GM23338 (cell line): ENCODE data around the gene CDIPT. TPM values are rescaled to one million over a fixed set of nuclear protein-coding genes. Genes with fewer than 3 reads are reported as not detected.
A peak's percentile ranks its signal among the peaks of the same experiment; 100 is the strongest.

Source experiments
- ATAC-seq: fragments of 200-7000 bp; cut with Tn5 transposase; 3 replicates; pipeline ENCODE4 v1.9.1; 2020
- DNase-seq: peaks from one replicate; pipeline ENCODE4 v3.0.0-alpha.2; 2015; ENCODE audit warnings: low spot score
- H2AFZ ChIP-seq: fragments of 200-600 bp; sonication (generic); 2 replicates; pipeline ENCODE4 v1.8.0; 2016; ENCODE audit warnings: antibody characterized with exemption, mild to moderate bottlenecking, moderate library complexity
- H3F3A ChIP-seq: fragments of 200-600 bp; sonication (generic); replicated peaks from 2 replicates; pipeline ENCODE4 v1.8.0; 2017; ENCODE audit warnings: antibody characterized with exemption, mixed run types, low read depth
- H3K27ac ChIP-seq: fragments of 200-600 bp; sonication (generic); 2 replicates; pipeline ENCODE4 v1.6.1; 2016; ENCODE audit warnings: low read depth
- H3K27me3 ChIP-seq: fragments of 200-600 bp; sonication (generic); 2 replicates; pipeline ENCODE4 v1.8.0; 2016; ENCODE audit warnings: mild to moderate bottlenecking, mixed run types, moderate library complexity; ENCODE audit not compliant: insufficient read depth
- H3K36me3 ChIP-seq: fragments of 200-600 bp; sonication (generic); 2 replicates; pipeline ENCODE4 v1.8.0; 2016; ENCODE audit warnings: mild to moderate bottlenecking; ENCODE audit not compliant: insufficient read depth
- H3K4me1 ChIP-seq: fragments of 200-600 bp; sonication (generic); 2 replicates; pipeline ENCODE4 v1.8.0; 2016; ENCODE audit warnings: mild to moderate bottlenecking, moderate library complexity; ENCODE audit not compliant: insufficient read depth
- H3K4me2 ChIP-seq: fragments of 200-600 bp; sonication (generic); 2 replicates; pipeline ENCODE4 v1.7.1; 2017; ENCODE audit warnings: mixed run types
- H3K4me3 ChIP-seq: fragments of 200-600 bp; sonication (generic); 2 replicates; pipeline ENCODE4 v1.6.1; 2016; ENCODE audit warnings: mixed run types
- H3K79me2 ChIP-seq: fragments of 200-600 bp; sonication (generic); replicated peaks from 2 replicates; pipeline ENCODE4 v1.8.0; 2017; ENCODE audit warnings: mild to moderate bottlenecking; ENCODE audit not compliant: insufficient read depth
- H3K9me2 ChIP-seq: fragments of 200-600 bp; sonication (generic); 2 replicates; pipeline ENCODE4 v1.8.0; 2017; ENCODE audit not compliant: insufficient read depth
- H4K20me1 ChIP-seq: fragments of 200-600 bp; sonication (generic); replicated peaks from 2 replicates; pipeline ENCODE4 v1.8.0; 2017; ENCODE audit warnings: mild to moderate bottlenecking; ENCODE audit not compliant: insufficient read depth
- H3K27ac Mint-ChIP-seq: 2 replicates; pipeline ENCODE4 v1.8.0; 2020; ENCODE audit warnings: inconsistent platforms, mild to moderate bottlenecking, moderate library complexity, mixed read lengths
- H3K27me3 Mint-ChIP-seq: 3 replicates; pipeline ENCODE4 v1.8.0; 2022; ENCODE audit warnings: low read depth, mild to moderate bottlenecking, moderate library complexity, mixed read lengths, inconsistent platforms; ENCODE audit not compliant: insufficient read depth, poor library complexity
- H3K36me3 Mint-ChIP-seq: 3 replicates; pipeline ENCODE4 v1.8.0; 2021; ENCODE audit warnings: low read depth, mild to moderate bottlenecking, inconsistent platforms, moderate library complexity, mixed read lengths
- H3K4me1 Mint-ChIP-seq: 3 replicates; pipeline ENCODE4 v1.8.0; 2020; ENCODE audit warnings: mild to moderate bottlenecking, inconsistent platforms, mixed read lengths
- H3K4me3 Mint-ChIP-seq: 3 replicates; pipeline ENCODE4 v1.8.0; 2021; ENCODE audit warnings: moderate library complexity, mild to moderate bottlenecking, inconsistent platforms, mixed read lengths
- H3K9me3 Mint-ChIP-seq: 3 replicates; pipeline ENCODE4 v1.8.0; 2020; ENCODE audit warnings: moderate library complexity, mild to moderate bottlenecking, inconsistent platforms, mixed read lengths
- CREB1 ChIP-seq: fragments of 250-450 bp; sonication (Bioruptor Pico); IDR thresholded peaks from 2 replicates; pipeline ENCODE4 v1.5.0; 2020; ENCODE audit warnings: low read depth, mild to moderate bottlenecking, moderate library complexity
- EZH2phosphoT487 ChIP-seq: fragments of 200-600 bp; sonication (generic); IDR thresholded peaks from one replicate; pipeline ENCODE4 v1.8.1; 2018; ENCODE audit warnings: antibody characterized with exemption; ENCODE audit not compliant: unreplicated experiment
- POLR2AphosphoS5 ChIP-seq: IDR thresholded peaks from 2 replicates; pipeline ENCODE4 v1.6.1; 2016; ENCODE audit warnings: antibody characterized with exemption, low read depth
- ZNF114 ChIP-seq: fragments of 250-450 bp; sonication (Bioruptor Pico); IDR thresholded peaks from 2 replicates; pipeline ENCODE4 v1.5.0; 2020; ENCODE audit warnings: mild to moderate bottlenecking, moderate library complexity
- polyA plus RNA-seq: library from polyadenylated mRNA; unstranded; fragments of >200 nt; fragmentation: Nextera tagmentation; extraction: Ambion mirVana; gene quantifications from 2 replicates; pipeline ENCODE4 v1.2.1, GENCODE V29; 2016
- total RNA-seq: library from RNA; depleted of rRNA; stranded (reverse); fragments of >200 nt; shearing (Covaris generic); gene quantifications from 2 replicates; pipeline ENCODE4 v1.2.3, GENCODE V29; 2014
- TF ChIP-seq, protein P1 (sequence below): fragments of 250-450 bp; sonication (Bioruptor Pico); IDR thresholded peaks from 2 replicates; pipeline ENCODE4 v1.5.0; 2020; ENCODE audit warnings: mild to moderate bottlenecking, moderate library complexity
- TF ChIP-seq, protein P2 (sequence below), 2 experiments: fragments of 200-600 bp in 1 of 2; sonication (generic) in 1 of 2; conservative IDR thresholded peaks; 2 replicates each; pipeline versions ENCODE4 v1.5.1 to v1.6.1; 2016 to 2017; ENCODE audit warnings: antibody characterized with exemption in 2 of 2, low read depth in 2 of 2, mild to moderate bottlenecking in 2 of 2, moderate library complexity in 1 of 2

CDIPT gene
- total and polyA plus RNA-seq, 2 experiments from 2014 or later, result 36.2 to 78.1 TPM

DNA sequence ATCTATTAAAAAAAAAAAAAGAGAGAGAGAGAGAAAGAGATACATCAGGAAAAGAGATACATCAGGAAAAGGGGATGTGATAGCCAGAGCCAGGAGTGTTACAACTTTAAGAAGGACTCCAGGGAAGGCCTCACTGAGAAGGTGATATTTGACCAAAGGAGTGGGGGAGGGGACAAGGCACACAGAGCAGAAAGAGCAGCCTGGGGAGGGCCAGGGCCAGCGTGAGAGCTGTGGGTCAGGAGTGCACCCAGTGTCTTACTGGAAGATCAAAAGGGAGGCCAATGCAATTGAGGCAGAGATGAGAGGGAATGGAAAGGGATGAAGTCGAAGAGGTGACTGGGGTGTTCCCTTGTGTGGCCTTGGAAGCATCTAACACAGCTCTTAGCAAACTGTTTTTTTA, 44.9 kb upstream of the CDIPT start (continued):
- TF ChIP-seq, protein P1, sequence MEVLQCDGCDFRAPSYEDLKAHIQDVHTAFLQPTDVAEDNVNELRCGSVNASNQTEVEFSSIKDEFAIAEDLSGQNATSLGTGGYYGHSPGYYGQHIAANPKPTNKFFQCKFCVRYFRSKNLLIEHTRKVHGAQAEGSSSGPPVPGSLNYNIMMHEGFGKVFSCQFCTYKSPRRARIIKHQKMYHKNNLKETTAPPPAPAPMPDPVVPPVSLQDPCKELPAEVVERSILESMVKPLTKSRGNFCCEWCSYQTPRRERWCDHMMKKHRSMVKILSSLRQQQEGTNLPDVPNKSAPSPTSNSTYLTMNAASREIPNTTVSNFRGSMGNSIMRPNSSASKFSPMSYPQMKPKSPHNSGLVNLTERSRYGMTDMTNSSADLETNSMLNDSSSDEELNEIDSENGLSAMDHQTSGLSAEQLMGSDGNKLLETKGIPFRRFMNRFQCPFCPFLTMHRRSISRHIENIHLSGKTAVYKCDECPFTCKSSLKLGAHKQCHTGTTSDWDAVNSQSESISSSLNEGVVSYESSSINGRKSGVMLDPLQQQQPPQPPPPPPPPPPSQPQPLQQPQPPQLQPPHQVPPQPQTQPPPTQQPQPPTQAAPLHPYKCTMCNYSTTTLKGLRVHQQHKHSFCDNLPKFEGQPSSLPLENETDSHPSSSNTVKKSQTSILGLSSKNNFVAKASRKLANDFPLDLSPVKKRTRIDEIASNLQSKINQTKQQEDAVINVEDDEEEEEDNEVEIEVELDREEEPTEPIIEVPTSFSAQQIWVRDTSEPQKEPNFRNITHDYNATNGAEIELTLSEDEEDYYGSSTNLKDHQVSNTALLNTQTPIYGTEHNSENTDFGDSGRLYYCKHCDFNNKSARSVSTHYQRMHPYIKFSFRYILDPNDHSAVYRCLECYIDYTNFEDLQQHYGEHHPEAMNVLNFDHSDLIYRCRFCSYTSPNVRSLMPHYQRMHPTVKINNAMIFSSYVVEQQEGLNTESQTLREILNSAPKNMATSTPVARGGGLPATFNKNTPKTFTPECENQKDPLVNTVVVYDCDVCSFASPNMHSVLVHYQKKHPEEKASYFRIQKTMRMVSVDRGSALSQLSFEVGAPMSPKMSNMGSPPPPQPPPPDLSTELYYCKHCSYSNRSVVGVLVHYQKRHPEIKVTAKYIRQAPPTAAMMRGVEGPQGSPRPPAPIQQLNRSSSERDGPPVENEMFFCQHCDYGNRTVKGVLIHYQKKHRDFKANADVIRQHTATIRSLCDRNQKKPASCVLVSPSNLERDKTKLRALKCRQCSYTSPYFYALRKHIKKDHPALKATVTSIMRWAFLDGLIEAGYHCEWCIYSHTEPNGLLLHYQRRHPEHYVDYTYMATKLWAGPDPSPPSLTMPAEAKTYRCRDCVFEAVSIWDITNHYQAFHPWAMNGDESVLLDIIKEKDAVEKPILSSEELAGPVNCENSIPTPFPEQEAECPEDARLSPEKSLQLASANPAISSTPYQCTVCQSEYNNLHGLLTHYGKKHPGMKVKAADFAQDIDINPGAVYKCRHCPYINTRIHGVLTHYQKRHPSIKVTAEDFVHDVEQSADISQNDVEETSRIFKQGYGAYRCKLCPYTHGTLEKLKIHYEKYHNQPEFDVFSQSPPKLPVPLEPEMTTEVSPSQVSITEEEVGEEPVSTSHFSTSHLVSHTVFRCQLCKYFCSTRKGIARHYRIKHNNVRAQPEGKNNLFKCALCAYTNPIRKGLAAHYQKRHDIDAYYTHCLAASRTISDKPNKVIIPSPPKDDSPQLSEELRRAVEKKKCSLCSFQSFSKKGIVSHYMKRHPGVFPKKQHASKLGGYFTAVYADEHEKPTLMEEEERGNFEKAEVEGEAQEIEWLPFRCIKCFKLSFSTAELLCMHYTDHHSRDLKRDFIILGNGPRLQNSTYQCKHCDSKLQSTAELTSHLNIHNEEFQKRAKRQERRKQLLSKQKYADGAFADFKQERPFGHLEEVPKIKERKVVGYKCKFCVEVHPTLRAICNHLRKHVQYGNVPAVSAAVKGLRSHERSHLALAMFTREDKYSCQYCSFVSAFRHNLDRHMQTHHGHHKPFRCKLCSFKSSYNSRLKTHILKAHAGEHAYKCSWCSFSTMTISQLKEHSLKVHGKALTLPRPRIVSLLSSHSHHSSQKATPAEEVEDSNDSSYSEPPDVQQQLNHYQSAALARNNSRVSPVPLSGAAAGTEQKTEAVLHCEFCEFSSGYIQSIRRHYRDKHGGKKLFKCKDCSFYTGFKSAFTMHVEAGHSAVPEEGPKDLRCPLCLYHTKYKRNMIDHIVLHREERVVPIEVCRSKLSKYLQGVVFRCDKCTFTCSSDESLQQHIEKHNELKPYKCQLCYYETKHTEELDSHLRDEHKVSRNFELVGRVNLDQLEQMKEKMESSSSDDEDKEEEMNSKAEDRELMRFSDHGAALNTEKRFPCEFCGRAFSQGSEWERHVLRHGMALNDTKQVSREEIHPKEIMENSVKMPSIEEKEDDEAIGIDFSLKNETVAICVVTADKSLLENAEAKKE (CRISPR knock-in tag), result no peak
- TF ChIP-seq ZNF114 (CRISPR knock-in tag) (no peak), POLR2AphosphoS5 (no peak)

DNA sequence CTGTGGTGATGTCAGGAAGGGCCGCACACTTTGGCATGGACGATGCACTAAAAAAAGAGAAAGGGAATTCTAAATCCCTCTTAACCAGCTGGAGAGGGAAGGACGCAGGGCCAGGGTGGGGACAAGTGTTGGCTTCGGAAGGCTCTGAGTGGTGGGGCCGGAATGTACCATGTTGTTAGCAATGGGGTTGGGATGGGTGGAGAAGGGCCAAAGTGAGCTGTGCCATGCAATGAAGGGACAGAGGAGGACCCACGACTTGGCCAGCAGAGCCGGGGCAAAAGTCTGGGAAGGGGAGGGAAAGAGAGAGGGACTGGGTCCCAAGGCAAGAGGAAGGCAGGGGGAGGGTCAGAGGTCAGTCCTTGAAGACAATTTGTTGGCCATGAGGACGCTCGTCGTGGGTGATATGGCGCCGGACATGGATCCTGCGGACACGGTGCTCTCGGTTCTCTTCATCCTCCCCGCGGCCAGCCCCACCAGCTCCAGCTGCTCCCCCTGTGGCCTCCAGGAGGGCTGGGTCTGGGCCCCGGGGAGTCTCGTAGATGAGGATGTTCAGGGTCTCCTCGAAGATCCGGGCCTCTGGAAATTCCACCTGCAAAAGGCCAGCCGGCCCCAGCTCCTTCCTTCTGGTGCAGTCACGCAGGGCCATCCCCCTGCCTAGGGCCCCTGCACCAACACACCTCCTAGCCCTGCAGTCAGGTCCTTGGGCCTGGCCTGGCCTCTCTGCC, 43.7 kb upstream of the CDIPT start:
- no peaks in the 10 kb centered on the region for H3K36me3 ChIP-seq
- peaks cover 4% of the 10 kb centered on the region for H3K4me1 ChIP-seq
- H4K20me1 ChIP-seq, result peaks cover 6% of the 10 kb centered on the region; the same call in 1 of the 2 replicates
- H3K27ac ChIP-seq, result no peak overlapping the region
- H3F3A ChIP-seq, result no peaks in the 10 kb centered on the region
- H3K4me1 Mint-ChIP-seq, result peaks cover 16% of the 10 kb centered on the region
- no peak overlapping the region for H3K4me3 ChIP-seq
- H3K9me3 Mint-ChIP-seq, result no peaks in the 10 kb centered on the region
- peak overlapping the region; percentile 64; the same call in 1 of the 2 replicates for H3K27ac Mint-ChIP-seq
- peak; percentile 18 for DNase-seq
- no peak overlapping the region for H3K4me3 Mint-ChIP-seq
- peak; percentile 16 for ATAC-seq
- H3K79me2 ChIP-seq, result peaks cover 14% of the 10 kb centered on the region; the same call in 1 of the 2 replicates
- no peak overlapping the region for H2AFZ ChIP-seq
- no peaks in the 10 kb centered on the region for H3K27me3 ChIP-seq
- no peak overlapping the region for H3K4me2 ChIP-seq
- H3K27me3 Mint-ChIP-seq, result peaks cover 10% of the 10 kb centered on the region
- peaks cover 15% of the 10 kb centered on the region for H3K36me3 Mint-ChIP-seq
- H3K9me2 ChIP-seq, result no peaks in the 10 kb centered on the region
- TF ChIP-seq ZNF114 (CRISPR knock-in tag) (no peak), EZH2phosphoT487 (no peak), CREB1 (CRISPR knock-in tag) (no peak), POLR2AphosphoS5 (no peak)
- TF ChIP-seq, protein P1 (CRISPR knock-in tag), result no peak
- TF ChIP-seq, protein P2, sequence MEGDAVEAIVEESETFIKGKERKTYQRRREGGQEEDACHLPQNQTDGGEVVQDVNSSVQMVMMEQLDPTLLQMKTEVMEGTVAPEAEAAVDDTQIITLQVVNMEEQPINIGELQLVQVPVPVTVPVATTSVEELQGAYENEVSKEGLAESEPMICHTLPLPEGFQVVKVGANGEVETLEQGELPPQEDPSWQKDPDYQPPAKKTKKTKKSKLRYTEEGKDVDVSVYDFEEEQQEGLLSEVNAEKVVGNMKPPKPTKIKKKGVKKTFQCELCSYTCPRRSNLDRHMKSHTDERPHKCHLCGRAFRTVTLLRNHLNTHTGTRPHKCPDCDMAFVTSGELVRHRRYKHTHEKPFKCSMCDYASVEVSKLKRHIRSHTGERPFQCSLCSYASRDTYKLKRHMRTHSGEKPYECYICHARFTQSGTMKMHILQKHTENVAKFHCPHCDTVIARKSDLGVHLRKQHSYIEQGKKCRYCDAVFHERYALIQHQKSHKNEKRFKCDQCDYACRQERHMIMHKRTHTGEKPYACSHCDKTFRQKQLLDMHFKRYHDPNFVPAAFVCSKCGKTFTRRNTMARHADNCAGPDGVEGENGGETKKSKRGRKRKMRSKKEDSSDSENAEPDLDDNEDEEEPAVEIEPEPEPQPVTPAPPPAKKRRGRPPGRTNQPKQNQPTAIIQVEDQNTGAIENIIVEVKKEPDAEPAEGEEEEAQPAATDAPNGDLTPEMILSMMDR (conservative IDR thresholded peaks at IDR 0.05; ENCODE audit: low read depth in 2 of 2), result no peak
